Esophagus (tissue), 2 donors: ENCODE measurements around the gene ZC3H15. TPM values are rescaled to one million over a fixed set of nuclear protein-coding genes. Genes with fewer than 3 reads are reported as not detected.
A peak's percentile ranks its signal among the peaks of the same experiment; 100 is the strongest.

Experiments
- H3K27ac ChIP-seq, 2 donors: one replicate each; pipeline ENCODE4 v1.5.1; 2013; ENCODE audit warnings: low read depth in 2 of 2, mild to moderate bottlenecking in 2 of 2, inconsistent platforms in 1 of 2, low read length in 1 of 2, moderate library complexity in 1 of 2
- H3K27me3 ChIP-seq, 2 donors: one replicate each; pipeline ENCODE4 v1.6.1; 2013; ENCODE audit warnings: low read length in 2 of 2, control low read depth in 1 of 2, mild to moderate bottlenecking in 1 of 2; ENCODE audit not compliant: insufficient read depth in 2 of 2, control insufficient read depth in 1 of 2
- H3K36me3 ChIP-seq, 2 donors: one replicate each; pipeline ENCODE4 v1.6.1; 2013; ENCODE audit warnings: low read length in 1 of 2; ENCODE audit not compliant: control insufficient read depth in 2 of 2, insufficient read depth in 2 of 2
- H3K4me1 ChIP-seq, 2 donors: one replicate each; pipeline ENCODE4 v1.6.1; 2013; ENCODE audit warnings: low read length in 1 of 2; ENCODE audit not compliant: control insufficient read depth in 2 of 2, insufficient read depth in 2 of 2
- H3K4me3 ChIP-seq, 2 donors: one replicate each; pipeline ENCODE4 v1.5.1; 2013; ENCODE audit warnings: low read length in 2 of 2, mild to moderate bottlenecking in 2 of 2, low read depth in 1 of 2, moderate library complexity in 1 of 2
- H3K9me3 ChIP-seq, 2 donors: one replicate each; pipeline ENCODE4 v1.6.1; 2013; ENCODE audit warnings: mild to moderate bottlenecking in 2 of 2, low read depth in 1 of 2, low read length in 1 of 2, moderate library complexity in 1 of 2; ENCODE audit not compliant: control insufficient read depth in 2 of 2, insufficient read depth in 1 of 2
- WGBS, 2 donors: extraction: QIAGEN DNeasy Blood & Tissue Kit; methylation state at CpG; one replicate each; pipeline ENCODE4 v1.1.7; 2013; 5-methylcytosine and 5-hydroxymethylcytosine counted together
- polyA plus RNA-seq, 2 donors: library from polyadenylated mRNA; stranded (reverse); fragments of 200-250 nt; gene quantifications; one replicate each; pipeline ENCODE4 v1.2.3, GENCODE V29; 2013
- donor health status: healthy with polysubstance abuse.
- donor health status: Bipolar disorder and iron deficiency.

The ZC3H15 gene
- polyA plus RNA-seq, 2 donors = 41.0 to 51.1 TPM

DNA sequence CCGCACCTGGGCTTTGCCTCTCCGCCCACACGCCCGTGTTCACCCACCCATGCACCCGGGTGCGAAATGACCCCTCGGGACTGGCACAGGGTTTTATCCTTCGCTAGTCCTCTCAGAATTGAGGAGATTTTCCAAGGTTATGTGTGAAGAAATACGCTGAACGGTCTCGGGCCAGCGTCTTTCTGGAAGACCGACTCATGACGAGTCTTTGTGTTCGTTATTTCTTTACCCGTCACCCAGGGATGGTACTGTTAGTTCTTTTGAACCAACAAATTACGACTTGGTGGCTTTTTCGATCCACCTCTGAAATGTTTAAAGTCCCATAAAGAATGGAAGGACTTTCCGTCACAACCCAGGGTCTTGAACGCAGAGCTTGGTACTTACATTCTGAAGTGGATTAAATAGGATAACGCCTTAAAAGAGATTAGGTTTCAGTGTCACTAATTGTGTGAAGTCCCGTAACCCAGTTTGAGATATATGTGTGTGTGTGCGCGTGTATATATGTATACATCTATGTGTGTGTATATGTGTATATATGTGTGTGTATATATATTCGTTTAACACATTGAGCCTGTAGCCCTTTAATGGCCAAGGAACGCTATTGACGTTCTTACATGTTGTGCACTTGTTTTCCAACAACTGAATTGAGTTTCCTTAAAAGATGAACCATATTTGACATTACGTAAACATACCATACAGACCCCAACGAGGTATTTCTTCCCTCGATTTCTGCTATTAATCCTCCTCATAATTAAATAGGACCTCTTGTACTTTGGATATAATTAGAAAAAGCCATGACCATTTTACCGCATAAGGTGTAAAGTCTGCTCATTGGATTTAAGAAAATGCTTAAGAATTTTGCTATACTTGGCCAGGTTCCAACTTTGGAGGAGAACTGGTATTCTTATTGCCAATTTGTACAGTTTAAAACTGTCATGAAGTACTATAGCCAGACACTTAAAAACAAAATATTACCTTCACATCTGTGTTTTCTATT lies 889 bp downstream of the ZC3H15 start:
- H3K27ac ChIP-seq = peak overlapping the region; percentile 91 to 97
- no peaks in the 10 kb centered on the region for H3K36me3 ChIP-seq
- no peaks in the 10 kb centered on the region for H3K27me3 ChIP-seq
- H3K4me1 ChIP-seq = peaks cover 0 to 2% of the 10 kb centered on the region in 2 donors
- 1% methylated on average over 31 of the region's 31 CpGs for WGBS, 2 donors
- H3K4me3 ChIP-seq = peak overlapping the region; percentile 87 to 98
- no peaks in the 10 kb centered on the region for H3K9me3 ChIP-seq

DNA sequence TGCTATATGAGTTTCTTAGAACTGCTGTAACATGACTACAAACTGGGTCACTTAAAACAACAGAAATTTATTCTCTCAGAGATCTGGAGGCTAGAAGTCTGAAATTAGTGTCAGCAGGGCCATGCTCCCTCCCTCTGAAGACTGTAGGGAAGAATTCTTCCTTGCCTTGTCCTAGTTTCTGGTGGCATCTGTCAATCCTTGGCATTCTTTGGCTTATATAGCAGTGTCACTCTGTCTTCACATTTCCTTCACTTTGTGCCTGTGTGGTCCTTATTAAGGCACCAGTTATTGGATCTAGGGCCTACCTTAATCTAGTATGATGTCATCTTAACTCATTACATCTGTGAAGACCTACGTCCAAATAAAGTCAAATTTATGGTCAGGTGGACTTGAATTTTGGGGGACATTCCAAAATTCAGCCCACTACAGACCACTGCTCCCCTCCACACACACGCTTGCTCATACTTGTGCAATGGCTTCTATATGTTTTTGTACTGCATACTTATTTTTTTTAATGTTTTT lies 7.6 kb downstream of the ZC3H15 start:
- peaks cover 2% of the 10 kb centered on the region in 2 donors for H3K4me1 ChIP-seq

DNA sequence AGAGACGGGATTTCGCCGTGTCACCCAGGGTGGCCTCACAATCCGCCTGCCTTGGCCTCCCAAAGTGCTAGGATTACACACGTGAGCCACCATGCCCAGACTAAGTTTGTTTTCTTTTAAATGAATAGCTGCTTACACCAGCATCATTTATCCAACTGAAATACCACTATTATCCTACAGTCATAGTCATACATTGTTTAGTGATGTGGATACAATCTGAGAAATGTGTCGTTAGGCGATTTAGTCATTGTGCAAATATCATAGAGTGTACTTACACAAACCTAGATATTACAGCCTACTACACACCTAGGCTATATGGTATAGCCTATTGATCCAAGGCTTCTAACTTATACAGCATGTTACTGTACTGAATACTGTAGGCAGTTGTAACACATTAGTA lies 10.3 kb downstream of the ZC3H15 start:
- Histone ChIP-seq H3K4me1 (peaks cover 0 to 2% of the 10 kb centered on the region in 2 donors), H3K27me3 (no peaks in the 10 kb centered on the region), H3K4me3 (no peak overlapping the region), H3K27ac (no peak overlapping the region), H3K36me3 (no peaks in the 10 kb centered on the region), H3K9me3 (no peaks in the 10 kb centered on the region)
- WGBS, 2 donors = 85 to 91% methylated on average over 7 of the region's 7 CpGs

More for the DNA sequence above, 7.6 kb downstream of the ZC3H15 start:
- H3K27ac ChIP-seq = no peak overlapping the region
- no peaks in the 10 kb centered on the region for H3K36me3 ChIP-seq
- WGBS, 2 donors = 82 to 90% methylated on average over 2 of the region's 2 CpGs
- H3K4me3 ChIP-seq = no peak overlapping the region
- H3K27me3 ChIP-seq = no peaks in the 10 kb centered on the region
- H3K9me3 ChIP-seq = no peaks in the 10 kb centered on the region

DNA sequence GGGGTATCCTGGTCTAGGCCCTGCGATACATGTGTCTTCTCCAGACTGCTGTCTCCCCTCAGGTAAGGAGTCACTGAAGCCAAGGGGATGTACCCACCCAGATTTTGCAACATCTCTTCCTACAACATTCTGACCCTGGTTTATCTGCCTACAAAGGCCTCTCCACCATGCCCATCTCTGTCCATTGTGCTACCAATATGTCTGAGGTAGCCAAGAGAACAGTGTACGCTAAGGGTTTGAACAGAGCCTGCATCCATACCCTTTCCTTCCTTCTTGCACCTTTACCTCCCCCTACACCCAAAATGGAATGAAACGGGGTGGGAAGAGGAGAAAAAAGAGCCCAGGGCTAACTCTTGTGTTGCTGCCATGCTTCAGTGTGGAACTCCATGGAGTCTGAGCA lies 11.9 kb downstream of the ZC3H15 start:
- H3K27ac ChIP-seq = no peak overlapping the region
- WGBS, 2 donors = 93 to 97% methylated on average over 3 of the region's 3 CpGs
- H3K36me3 ChIP-seq = no peaks in the 10 kb centered on the region

DNA sequence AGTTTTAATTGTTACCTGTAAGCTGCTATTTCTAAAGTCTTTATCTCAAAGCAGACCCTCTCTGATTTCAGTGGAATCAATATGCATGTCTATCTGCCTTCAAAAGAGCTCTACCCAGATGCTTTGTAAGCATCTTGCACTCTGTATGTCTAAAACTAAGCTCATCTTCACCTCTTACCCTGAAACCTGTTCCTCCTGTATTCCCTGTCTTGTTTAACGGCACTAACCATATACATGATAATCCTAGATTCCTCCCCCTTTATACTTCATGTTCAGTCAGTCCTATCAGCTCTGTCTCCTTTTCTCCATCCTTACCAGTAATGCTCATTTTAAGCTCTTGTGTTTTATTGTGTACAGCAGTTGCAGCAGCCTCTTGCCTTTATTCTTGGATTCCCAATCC lies 12.8 kb downstream of the ZC3H15 start:
- no peak overlapping the region for H3K27ac ChIP-seq
- H3K4me1 ChIP-seq = no peaks in the 10 kb centered on the region
- H3K27me3 ChIP-seq = no peaks in the 10 kb centered on the region
- no peak overlapping the region for H3K4me3 ChIP-seq
- 23 to 29% methylated on average over 1 of the region's 1 CpG for WGBS, 2 donors
- no peaks in the 10 kb centered on the region for H3K36me3 ChIP-seq
- no peaks in the 10 kb centered on the region for H3K9me3 ChIP-seq

More for the DNA sequence above, 11.9 kb downstream of the ZC3H15 start:
- H3K4me3 ChIP-seq = no peak overlapping the region
- H3K27me3 ChIP-seq = no peaks in the 10 kb centered on the region
- peaks cover 0 to 2% of the 10 kb centered on the region in 2 donors for H3K4me1 ChIP-seq
- no peaks in the 10 kb centered on the region for H3K9me3 ChIP-seq

DNA sequence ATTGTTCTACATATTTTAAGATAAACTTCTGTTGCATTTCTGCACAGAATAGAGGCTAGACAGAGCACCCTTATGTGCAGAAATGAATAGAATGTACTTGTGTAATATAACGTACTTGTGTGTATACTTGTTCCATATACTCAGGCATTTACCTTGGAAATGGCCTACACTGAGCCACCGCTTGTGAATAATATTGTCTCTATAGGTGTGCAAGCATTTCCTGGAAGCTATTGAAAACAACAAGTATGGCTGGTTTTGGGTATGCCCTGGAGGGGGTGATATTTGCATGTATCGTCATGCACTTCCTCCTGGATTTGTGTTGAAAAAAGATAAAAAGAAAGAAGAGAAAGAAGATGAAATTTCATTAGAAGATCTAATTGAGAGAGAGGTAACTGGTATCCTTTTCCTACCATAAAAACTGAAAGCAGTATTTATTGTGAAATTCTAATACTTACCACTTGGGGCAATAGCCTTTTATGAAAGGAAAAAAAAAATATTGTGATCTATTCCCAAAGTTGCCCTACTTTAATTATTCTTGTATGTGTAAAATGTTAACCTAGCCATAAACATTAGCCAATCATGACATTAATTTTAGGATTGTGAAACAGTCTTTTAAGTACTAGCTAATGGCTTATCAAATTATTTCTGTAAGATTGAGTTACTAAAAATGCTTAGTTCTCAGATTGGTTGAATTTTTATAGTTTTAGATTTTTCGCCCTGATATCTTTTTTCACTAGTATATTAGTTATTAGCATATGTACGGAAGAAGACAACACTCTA lies 18.0 kb downstream of the ZC3H15 start:
- no peaks in the 10 kb centered on the region for H3K9me3 ChIP-seq
- 53 to 63% methylated on average over 5 of the region's 5 CpGs for WGBS, 2 donors
- no peaks in the 10 kb centered on the region for H3K36me3 ChIP-seq
- no peaks in the 10 kb centered on the region for H3K4me1 ChIP-seq
- no peaks in the 10 kb centered on the region for H3K27me3 ChIP-seq
- no peak overlapping the region for H3K27ac ChIP-seq
- H3K4me3 ChIP-seq = no peak overlapping the region

DNA sequence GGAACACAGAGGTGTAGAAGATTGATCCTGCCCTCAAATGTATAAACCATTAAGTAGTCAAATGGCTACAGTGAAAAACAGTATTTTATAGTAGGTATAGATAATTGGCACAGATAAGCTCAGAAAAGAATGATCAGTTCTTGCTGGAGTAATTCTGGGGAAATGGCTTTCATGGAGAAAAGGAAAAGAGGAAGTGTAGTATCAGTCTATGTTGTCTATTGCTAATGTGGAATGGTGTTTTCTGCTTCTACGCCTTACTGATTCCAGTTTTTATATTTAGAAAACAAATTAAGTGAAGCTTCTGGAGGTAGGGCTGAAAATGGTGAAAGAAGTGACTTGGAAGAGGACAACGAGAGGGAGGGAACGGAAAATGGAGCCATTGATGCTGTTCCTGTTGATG lies 22.2 kb downstream of the ZC3H15 start:
- 93 to 94% methylated on average over 3 of the region's 3 CpGs for WGBS, 2 donors

GRCh38 chr2:186515376-186515775 lies 29.3 kb downstream of the ZC3H15 start:
- 48 to 59% methylated on average over 3 of the region's 3 CpGs for WGBS, 2 donors
- Histone ChIP-seq H3K27ac (no peak overlapping the region), H3K36me3 (peaks cover 0 to 2% of the 10 kb centered on the region in 2 donors)

More for the DNA sequence above, 22.2 kb downstream of the ZC3H15 start:
- Histone ChIP-seq H3K4me3 (no peak overlapping the region), H3K36me3 (no peaks in the 10 kb centered on the region), H3K27ac (no peak overlapping the region), H3K27me3 (no peaks in the 10 kb centered on the region), H3K9me3 (no peaks in the 10 kb centered on the region), H3K4me1 (no peaks in the 10 kb centered on the region)

DNA sequence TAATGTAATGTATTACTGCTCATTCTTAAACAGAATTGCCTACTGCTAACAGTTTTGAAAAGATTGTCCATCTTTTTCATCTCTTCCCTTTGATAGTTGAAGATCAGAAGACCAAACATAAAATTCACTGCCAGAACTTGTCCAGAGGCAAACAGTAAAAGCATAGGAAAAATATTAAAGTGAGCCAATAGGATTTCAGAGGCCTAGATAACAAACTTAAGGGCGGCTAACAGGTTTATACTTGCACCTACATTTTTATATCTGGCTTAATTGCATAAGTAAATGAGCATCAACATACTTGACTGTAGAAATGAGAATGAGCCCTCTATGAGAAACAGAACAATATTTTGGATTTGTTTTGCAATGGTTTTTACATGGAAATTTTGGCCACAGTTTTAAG lies 30.3 kb downstream of the ZC3H15 start:
- Histone ChIP-seq H3K4me1 (no peaks in the 10 kb centered on the region), H3K27ac (no peak overlapping the region), H3K36me3 (peaks cover 2% of the 10 kb centered on the region in 2 donors), H3K27me3 (no peaks in the 10 kb centered on the region), H3K9me3 (no peaks in the 10 kb centered on the region), H3K4me3 (no peak overlapping the region)
- WGBS, 2 donors = 64 to 77% methylated on average over 1 of the region's 1 CpG

More at GRCh38 chr2:186515376-186515775, 29.3 kb downstream of the ZC3H15 start:
- no peaks in the 10 kb centered on the region for H3K9me3 ChIP-seq
- H3K27me3 ChIP-seq = no peaks in the 10 kb centered on the region
- H3K4me3 ChIP-seq = no peak overlapping the region
- no peaks in the 10 kb centered on the region for H3K4me1 ChIP-seq
